Activated naive CD8-positive, alpha-beta T cell (primary cell): ENCODE data around the gene MAGI2.

Experiments used
- H3K27ac Mint-ChIP-seq: one replicate; pipeline ENCODE4 v1.8.0; 2021; ENCODE audit warnings: mixed read lengths
- H3K27me3 Mint-ChIP-seq: one replicate; pipeline ENCODE4 v1.8.0; 2021; ENCODE audit warnings: mixed read lengths
- H3K36me3 Mint-ChIP-seq: one replicate; pipeline ENCODE4 v1.8.0; 2021; ENCODE audit warnings: mixed read lengths
- H3K4me1 Mint-ChIP-seq: one replicate; pipeline ENCODE4 v1.8.0; 2021; ENCODE audit warnings: low read depth, mixed read lengths
- H3K4me3 Mint-ChIP-seq: one replicate; pipeline ENCODE4 v1.8.0; 2021; ENCODE audit warnings: mild to moderate bottlenecking, mixed read lengths
- H3K9me3 Mint-ChIP-seq: one replicate; pipeline ENCODE4 v1.8.0; 2021; ENCODE audit warnings: low read depth, mixed read lengths

MAGI2 gene

DNA sequence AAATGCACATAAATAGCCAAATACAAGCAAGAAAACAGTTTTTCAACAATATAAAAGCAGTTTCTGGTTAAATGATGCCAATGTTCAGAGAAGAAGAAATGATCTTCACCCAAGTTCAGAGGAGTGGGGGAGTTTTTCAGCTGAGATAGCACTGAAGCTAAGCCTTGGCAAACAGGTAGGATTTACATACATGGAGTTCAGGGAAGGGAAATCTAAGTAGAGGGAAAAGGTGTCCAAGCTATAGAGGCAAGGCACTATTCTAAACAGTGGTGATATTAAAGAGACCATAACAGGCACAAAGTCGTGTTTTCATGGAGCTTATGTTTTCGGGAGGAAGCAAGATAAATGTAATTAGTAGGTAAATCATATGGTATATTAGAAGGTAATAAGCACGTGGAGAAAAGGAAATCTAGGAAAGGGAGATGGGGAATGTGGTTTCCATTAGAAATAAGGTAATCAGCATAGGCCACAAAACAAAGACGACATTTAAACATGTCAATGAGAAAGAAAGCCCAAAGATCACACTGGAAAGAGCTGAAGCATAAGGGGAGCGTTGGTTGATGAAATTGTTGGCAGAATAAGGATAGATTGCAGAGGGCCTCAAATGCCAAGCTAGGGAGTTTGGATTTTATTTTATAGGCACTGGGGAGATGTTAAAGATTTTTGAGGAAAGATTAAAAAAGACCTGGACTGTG, 704.3 kb downstream of the MAGI2 start:
- Mint-ChIP-seq H3K27ac (no peak overlapping the region), H3K27me3 (no peaks in the 10 kb centered on the region), H3K4me3 (no peak overlapping the region), H3K4me1 (no peaks in the 10 kb centered on the region), H3K36me3 (no peaks in the 10 kb centered on the region), H3K9me3 (peaks cover 3% of the 10 kb centered on the region)

DNA sequence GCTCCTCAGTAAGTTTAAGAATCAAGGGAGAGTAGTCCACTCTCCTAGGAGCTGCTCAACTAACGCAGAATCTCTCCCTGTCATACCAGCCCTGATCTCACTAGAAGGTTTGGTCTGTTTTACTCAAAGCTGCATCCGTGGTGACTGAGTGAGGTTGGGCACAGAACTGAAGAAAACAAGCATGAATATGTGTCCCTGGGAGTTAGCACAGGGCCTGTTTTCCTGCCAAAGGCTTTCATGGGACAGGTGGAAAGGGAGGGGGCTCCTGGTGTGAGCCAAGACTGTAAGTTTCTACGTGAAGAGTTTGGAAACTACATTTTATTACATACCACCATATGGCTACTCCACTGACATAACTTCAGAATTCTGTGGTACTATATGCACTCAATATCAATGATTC, 705.9 kb downstream of the MAGI2 start:
- Mint-ChIP-seq H3K4me3 (no peak overlapping the region), H3K9me3 (no peaks in the 10 kb centered on the region), H3K4me1 (no peaks in the 10 kb centered on the region), H3K27me3 (no peaks in the 10 kb centered on the region), H3K27ac (no peak overlapping the region), H3K36me3 (no peaks in the 10 kb centered on the region)

DNA sequence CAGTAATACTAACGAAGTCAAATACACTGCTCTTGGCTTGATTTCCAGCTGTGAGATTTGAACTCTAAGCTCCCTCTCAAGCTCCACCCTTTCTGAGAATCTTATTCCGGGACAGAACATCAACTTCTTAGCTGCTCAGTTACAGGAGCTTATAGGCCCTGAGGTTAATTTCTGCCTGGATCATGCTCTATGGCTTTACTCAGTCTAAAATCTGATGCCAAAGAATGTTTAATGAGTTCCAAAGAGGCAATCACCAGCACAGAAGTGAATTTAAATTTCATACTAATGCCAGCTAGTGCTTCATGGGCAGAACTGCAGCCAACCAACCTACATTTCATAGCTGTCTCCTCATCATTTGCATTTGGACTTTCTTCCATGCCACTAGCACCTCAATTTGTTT, 707.2 kb downstream of the MAGI2 start:
- Mint-ChIP-seq H3K9me3 (no peaks in the 10 kb centered on the region), H3K4me3 (no peak overlapping the region), H3K27me3 (no peaks in the 10 kb centered on the region), H3K4me1 (no peaks in the 10 kb centered on the region), H3K36me3 (no peaks in the 10 kb centered on the region), H3K27ac (no peak overlapping the region)

DNA sequence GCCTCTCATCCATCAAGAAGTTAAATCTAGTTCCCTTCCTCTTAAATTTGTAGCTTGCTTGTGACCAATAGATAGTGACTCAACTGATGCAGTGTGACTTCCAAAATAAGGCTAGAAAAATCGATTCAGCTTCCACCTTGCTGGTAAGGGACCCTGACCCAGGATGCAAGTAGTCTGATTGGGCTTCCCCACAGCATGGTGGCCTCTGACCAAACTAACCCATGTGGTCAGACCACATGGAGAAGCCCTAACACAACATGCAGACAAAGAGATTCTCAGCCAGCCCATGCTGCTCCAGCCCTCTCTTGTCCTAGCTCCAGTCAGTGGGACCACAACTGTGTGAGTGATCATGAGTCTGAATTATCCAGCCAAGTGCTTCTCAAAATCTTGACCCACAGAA, 710.8 kb downstream of the MAGI2 start:
- Mint-ChIP-seq H3K4me1 (no peaks in the 10 kb centered on the region), H3K27ac (no peak overlapping the region), H3K4me3 (no peak overlapping the region), H3K36me3 (no peaks in the 10 kb centered on the region), H3K27me3 (no peaks in the 10 kb centered on the region), H3K9me3 (no peaks in the 10 kb centered on the region)

DNA sequence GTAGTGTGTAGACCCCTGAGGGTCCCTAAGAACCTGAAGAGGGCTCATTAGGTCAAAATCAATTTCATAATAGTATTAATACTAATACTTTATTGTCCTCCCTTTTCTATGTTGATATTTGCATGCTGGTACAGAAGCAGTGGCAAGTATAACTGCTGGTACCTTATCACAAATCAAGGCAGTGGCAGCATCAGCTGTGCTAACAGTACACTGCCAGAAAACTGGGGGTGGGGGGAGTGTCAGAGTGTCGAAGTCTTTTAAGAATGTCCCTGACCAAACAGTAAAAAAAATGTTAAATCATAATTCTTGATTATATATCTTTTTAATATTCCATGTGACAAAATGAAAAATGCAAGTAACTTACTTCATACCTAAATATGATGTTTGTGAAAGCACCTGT, 716.9 kb downstream of the MAGI2 start:
- no peaks in the 10 kb centered on the region for H3K9me3 Mint-ChIP-seq
- H3K4me1 Mint-ChIP-seq: no peaks in the 10 kb centered on the region
- H3K27me3 Mint-ChIP-seq: no peaks in the 10 kb centered on the region
- no peaks in the 10 kb centered on the region for H3K36me3 Mint-ChIP-seq
- no peak overlapping the region for H3K4me3 Mint-ChIP-seq
- no peak overlapping the region for H3K27ac Mint-ChIP-seq

DNA sequence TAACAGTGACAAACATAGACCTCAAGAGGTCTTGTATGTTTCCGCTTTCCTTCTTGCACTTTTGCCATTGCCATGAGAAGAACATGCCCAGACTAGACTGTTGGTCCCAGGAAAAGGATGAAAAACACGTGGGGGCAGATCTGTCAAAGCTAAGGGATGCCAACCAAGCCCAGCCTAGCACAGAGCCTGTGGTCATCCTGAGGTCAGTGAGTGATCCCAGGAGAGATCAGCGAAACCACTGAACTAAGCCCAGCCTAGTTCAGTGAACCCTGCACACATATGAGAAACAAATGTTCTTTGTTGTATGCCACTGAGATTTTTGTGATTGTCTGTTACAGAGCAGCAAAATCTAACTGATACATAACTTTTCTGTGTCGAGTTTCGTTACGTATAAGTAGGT, 718.8 kb downstream of the MAGI2 start:
- Mint-ChIP-seq H3K27me3 (no peaks in the 10 kb centered on the region), H3K27ac (no peak overlapping the region), H3K9me3 (no peaks in the 10 kb centered on the region), H3K4me3 (no peak overlapping the region), H3K36me3 (no peaks in the 10 kb centered on the region), H3K4me1 (no peaks in the 10 kb centered on the region)

DNA sequence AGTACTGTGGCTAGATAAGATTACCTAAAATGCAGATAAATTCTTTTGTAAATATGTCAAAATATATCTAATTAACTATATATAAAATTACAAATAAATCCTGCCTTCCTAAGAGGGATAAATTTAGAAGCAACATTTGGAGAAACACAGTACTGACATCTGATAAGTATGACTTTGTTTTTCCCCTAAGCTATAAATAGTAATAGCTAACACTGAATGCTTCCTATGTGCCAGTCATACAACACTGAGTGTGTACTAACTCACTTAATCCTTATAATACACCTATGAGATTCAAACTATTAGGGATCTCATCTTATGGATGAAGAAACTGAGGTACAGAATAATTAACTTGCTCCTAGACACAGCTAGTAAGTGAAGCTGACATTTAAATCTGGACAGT, 733.4 kb downstream of the MAGI2 start:
- H3K9me3 Mint-ChIP-seq: peaks cover 2% of the 10 kb centered on the region
- no peak overlapping the region for H3K4me3 Mint-ChIP-seq
- H3K27me3 Mint-ChIP-seq: no peaks in the 10 kb centered on the region
- H3K27ac Mint-ChIP-seq: no peak overlapping the region
- no peaks in the 10 kb centered on the region for H3K4me1 Mint-ChIP-seq
- H3K36me3 Mint-ChIP-seq: no peaks in the 10 kb centered on the region

DNA sequence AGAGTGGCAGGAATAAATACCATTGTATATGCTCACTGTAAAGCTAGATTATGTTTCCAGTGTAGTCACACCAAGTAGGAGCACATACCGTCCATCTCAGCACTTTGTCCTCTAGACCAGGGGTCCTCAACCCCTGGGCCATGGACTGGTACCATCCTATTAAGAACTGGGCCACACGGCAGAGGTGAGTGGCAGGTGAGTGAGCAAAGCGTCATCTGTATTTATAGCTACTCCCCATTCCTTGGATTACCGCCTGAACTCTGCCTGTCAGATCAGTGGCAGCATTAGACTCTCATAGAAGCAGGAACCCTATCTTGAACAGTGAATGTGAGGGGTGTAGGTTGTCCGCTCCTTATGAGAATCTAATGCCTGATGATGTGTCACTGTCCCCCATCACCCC, 735.3 kb downstream of the MAGI2 start:
- Mint-ChIP-seq H3K4me1 (no peaks in the 10 kb centered on the region), H3K4me3 (no peak overlapping the region), H3K27ac (no peak overlapping the region), H3K9me3 (peaks cover 2% of the 10 kb centered on the region), H3K36me3 (no peaks in the 10 kb centered on the region), H3K27me3 (no peaks in the 10 kb centered on the region)

DNA sequence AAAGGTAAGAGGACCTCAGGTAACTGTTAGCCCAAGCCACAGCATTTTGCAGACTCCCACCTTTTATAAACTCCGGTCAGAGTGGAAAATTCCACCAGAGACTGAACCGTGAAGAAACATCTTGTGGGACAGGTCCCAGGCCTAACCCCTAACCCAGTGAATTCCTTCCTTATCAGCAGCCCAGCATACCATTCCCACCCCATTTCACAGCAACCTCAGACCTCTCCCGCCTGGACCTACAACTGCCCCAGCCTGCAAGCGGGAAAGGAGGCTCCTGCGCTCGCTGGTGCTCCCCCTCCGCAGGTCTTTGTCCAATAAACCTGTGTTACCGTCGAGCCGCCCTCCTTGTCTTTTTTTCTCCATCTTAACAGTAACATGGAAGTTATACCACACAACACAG, 736.6 kb downstream of the MAGI2 start:
- H3K36me3 Mint-ChIP-seq: no peaks in the 10 kb centered on the region
- no peak overlapping the region for H3K27ac Mint-ChIP-seq
- H3K4me1 Mint-ChIP-seq: no peaks in the 10 kb centered on the region
- peaks cover 2% of the 10 kb centered on the region for H3K9me3 Mint-ChIP-seq
- no peak overlapping the region for H3K4me3 Mint-ChIP-seq
- H3K27me3 Mint-ChIP-seq: no peaks in the 10 kb centered on the region

DNA sequence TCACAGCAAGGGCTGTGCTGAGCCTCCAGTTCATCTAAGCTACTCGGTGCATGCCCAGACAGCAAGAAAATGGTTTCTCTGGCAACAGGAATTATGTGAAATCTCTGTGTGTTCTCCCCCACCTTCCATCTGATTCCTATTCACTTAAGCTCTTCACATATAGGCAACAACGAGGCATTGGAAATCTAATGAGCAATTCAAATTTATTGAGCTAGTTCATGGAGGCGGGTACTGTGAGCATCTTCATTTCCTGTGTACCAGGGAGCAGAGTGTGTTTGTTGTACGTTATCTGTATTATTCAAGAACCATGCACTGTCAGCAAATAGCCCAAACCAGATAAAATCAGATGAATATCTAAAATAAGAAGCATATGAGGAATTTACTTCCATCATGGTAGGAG, 739.1 kb downstream of the MAGI2 start:
- H3K9me3 Mint-ChIP-seq: no peaks in the 10 kb centered on the region
- H3K36me3 Mint-ChIP-seq: no peaks in the 10 kb centered on the region
- no peak overlapping the region for H3K4me3 Mint-ChIP-seq
- H3K4me1 Mint-ChIP-seq: no peaks in the 10 kb centered on the region
- no peak overlapping the region for H3K27ac Mint-ChIP-seq
- no peaks in the 10 kb centered on the region for H3K27me3 Mint-ChIP-seq

DNA sequence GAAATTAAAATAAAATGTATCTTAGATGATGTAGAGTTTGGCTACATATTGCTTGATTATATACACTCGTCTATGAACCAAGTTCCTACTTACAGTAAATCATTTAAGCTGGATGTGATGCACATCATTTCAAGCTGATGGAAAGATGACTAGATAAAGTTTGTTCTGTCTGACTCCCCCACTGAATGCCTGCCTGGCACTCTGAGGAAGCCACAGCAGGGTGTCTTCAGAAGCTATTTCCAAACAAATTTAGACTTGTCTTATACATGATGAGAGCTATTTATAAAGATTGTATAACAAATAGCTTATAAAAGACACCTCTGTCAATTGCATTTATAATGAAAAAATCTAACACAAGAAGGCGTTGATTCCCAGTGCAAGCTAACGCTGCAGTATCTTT, 741.4 kb downstream of the MAGI2 start:
- H3K27me3 Mint-ChIP-seq: no peaks in the 10 kb centered on the region
- no peak overlapping the region for H3K4me3 Mint-ChIP-seq
- no peaks in the 10 kb centered on the region for H3K36me3 Mint-ChIP-seq
- no peaks in the 10 kb centered on the region for H3K4me1 Mint-ChIP-seq
- no peak overlapping the region for H3K27ac Mint-ChIP-seq
- no peaks in the 10 kb centered on the region for H3K9me3 Mint-ChIP-seq

DNA sequence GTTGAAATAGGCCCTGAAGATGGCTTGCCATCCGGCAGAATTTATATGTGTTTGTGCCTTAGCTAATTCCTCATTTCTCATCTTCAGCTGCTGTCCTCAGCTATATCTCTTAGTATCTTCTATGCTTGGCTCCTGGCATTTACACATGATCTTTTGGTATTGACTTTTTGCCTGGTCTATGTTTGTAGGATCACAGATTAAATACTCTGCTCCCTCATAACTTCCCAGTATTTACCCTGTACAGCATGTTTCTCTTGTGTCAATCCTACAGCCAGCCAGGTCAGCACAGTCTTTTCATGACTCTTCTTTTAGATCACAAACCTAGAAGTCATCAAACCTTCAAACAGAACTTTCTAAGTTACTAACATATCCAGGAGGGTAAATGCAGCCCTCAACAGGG, 743.8 kb downstream of the MAGI2 start:
- Mint-ChIP-seq H3K27me3 (no peaks in the 10 kb centered on the region), H3K27ac (no peak overlapping the region), H3K4me1 (no peaks in the 10 kb centered on the region), H3K9me3 (no peaks in the 10 kb centered on the region), H3K36me3 (no peaks in the 10 kb centered on the region), H3K4me3 (no peak overlapping the region)

DNA sequence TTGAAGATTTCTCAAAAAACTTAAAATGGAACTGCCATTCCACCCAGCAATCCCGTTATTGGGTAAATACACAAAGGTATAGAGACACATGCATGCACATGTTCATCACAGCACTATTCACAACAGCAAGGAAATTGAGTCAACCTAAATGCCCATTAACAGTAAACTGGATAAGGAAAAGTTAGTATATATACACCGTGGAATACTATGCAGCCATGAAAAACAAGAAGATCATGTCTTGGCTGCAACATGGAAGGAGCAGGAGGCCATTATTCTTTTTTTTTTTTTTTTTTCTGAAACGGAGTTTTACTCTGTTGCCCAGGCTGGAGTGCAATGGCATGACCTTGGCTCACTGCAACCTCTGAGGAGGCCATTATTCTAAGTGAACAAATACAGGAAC, 749.0 kb downstream of the MAGI2 start:
- no peaks in the 10 kb centered on the region for H3K9me3 Mint-ChIP-seq
- H3K4me3 Mint-ChIP-seq: no peak overlapping the region
- no peaks in the 10 kb centered on the region for H3K4me1 Mint-ChIP-seq
- no peak overlapping the region for H3K27ac Mint-ChIP-seq
- H3K27me3 Mint-ChIP-seq: no peaks in the 10 kb centered on the region
- H3K36me3 Mint-ChIP-seq: no peaks in the 10 kb centered on the region

DNA sequence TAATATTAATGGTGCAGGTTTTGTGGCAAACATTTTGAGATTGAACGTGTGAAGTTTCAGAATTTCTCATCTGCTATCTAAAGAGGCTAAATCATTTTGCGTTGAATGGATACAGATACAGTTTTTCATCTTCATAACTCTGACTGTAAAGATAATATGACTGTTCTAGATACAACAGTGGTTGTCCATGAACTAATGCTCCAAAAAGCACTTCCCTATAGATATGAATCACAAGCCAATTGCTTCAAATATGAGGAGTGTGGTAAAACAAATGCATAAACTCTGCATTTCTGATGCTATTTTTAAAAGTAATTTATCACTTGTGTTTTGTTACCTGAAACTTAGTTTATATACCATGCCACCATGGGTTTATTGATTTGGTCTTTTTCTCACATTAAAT, 750.1 kb downstream of the MAGI2 start:
- H3K36me3 Mint-ChIP-seq: no peaks in the 10 kb centered on the region
- no peak overlapping the region for H3K27ac Mint-ChIP-seq
- no peaks in the 10 kb centered on the region for H3K9me3 Mint-ChIP-seq
- H3K4me1 Mint-ChIP-seq: no peaks in the 10 kb centered on the region
- H3K4me3 Mint-ChIP-seq: no peak overlapping the region
- H3K27me3 Mint-ChIP-seq: no peaks in the 10 kb centered on the region

DNA sequence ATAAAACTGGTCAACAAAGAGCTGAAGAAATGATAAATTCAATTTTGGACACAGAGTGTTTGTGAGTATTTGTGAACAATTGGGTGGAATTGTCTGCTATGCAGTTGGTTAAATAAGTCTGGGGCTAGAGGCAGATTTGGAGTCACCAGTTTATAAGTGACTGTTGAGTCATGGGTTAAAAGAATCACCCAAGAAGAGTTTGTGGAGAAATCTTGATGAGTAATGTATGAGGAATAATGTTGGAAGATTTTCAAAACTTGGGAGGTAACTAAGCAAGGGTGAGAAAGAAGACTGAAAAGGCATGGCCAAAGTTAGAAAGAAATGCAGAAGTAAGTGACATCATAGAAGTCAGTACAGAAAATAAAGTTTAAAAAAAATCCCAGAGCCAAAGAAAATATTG, 750.7 kb downstream of the MAGI2 start:
- Mint-ChIP-seq H3K36me3 (no peaks in the 10 kb centered on the region), H3K9me3 (no peaks in the 10 kb centered on the region), H3K4me3 (no peak overlapping the region), H3K4me1 (no peaks in the 10 kb centered on the region), H3K27ac (no peak overlapping the region), H3K27me3 (no peaks in the 10 kb centered on the region)

DNA sequence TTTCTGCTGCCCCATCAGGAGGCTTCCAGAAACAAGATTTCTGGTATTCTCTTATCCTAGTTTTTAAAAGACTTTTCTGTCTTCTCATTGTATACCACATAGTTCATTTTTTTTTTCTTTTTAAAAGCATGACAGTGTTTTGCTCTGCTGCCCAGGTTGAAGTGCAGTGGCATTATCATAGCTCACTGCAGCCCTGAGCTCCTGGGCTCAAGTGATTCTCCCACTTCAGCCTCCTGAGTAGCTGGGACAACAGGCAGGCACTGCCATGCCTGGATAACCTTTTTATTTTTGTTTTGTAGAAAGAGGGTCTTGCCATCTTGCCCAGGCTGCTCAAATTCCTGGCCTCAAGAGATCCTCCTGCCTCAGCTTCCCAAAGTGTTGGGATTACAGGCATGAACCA, 757.6 kb downstream of the MAGI2 start:
- Mint-ChIP-seq H3K27ac (no peak overlapping the region), H3K27me3 (no peaks in the 10 kb centered on the region), H3K9me3 (no peaks in the 10 kb centered on the region), H3K36me3 (no peaks in the 10 kb centered on the region), H3K4me3 (no peak overlapping the region), H3K4me1 (no peaks in the 10 kb centered on the region)
